Measurements from ENCODE around the gene DBX1.

Gene DBX1

DNA sequence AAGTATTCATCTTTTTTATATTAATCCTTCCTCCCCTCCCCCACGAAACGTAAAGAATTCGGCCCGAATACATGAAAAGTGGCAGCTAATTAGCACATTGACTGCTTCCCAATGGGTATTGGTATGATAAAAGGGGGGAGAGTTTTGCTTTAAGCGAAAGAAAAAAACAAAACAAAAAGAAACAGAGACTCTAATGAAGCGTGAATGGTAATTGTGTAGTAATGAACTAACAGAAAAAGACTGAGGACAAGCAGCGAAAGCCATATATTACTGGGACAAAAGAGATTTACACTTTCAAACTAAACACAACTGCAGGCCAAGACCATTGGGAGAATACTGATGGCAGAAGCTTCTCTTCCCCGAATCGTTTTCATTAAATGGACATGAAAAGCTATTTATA is 2.5 kb downstream of the DBX1 start:
- ChIA-PET POLR2A (no interaction called here), CTCF (interaction anchor here (1.2 kb wide), 1 partner anchor 25 kb away, joined by 3 read pairs; no protein-coding TSS in a partner anchor)
- DNase-seq (ENCODE audit: extremely low spot score) = no peak
- TF ChIP-seq FOXA1 (IDR thresholded peaks at IDR 0.05) (no peak), L3MBTL2 (conservative IDR thresholded peaks at IDR 0.05) (no peak), LEF1 (IDR thresholded peaks at IDR 0.05; ENCODE audit: borderline replicate concordance) (no peak), CTBP1 (IDR thresholded peaks at IDR 0.05; ENCODE audit: borderline replicate concordance) (no peak), SP1 (IDR thresholded peaks at IDR 0.05) (no peak), ARNT (IDR thresholded peaks at IDR 0.05) (no peak)
- TF ChIP-seq, protein P1, sequence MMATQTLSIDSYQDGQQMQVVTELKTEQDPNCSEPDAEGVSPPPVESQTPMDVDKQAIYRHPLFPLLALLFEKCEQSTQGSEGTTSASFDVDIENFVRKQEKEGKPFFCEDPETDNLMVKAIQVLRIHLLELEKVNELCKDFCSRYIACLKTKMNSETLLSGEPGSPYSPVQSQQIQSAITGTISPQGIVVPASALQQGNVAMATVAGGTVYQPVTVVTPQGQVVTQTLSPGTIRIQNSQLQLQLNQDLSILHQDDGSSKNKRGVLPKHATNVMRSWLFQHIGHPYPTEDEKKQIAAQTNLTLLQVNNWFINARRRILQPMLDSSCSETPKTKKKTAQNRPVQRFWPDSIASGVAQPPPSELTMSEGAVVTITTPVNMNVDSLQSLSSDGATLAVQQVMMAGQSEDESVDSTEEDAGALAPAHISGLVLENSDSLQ (IDR thresholded peaks at IDR 0.05) = no peak

DNA sequence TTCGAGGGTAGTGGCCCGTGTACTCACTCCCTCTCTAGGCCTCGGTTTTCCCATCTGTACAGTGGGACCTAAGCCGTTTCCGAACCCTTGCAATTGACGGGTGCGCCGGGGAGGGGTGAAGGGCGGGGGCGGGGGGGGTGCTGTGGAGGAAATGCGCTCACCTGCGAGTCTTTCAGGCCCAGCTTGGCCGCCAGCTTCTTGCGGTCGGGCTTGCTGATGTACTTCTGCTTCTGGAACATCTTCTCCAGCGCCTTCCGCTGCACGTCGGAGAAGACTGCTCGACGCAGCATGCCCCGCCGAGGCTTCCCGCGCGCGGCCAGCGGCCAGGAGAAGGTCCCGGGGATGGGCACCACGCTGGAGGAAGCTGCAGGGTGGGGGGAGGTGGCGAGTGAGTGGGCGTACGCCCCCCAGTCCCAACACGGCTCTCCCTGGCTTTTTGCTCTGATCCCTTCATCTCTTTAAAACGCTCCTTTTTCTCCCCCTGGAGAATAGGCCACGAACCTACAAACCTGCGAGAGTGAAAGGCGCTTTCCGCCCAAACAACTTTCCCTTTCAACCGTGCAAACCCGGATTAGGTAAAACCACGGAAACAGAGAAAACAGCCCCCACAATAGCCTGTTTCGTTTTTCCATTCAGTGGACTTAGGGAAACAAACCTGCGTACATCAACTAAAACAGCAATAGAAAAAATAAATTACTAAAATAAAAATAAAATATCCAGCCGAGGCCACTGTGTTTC is 3.2 kb downstream of the DBX1 start:
- ChIA-PET POLR2A (no interaction called here), CTCF (interaction anchor here (1.2 kb wide), 1 partner anchor 25 kb away, joined by 3 read pairs; no protein-coding TSS in a partner anchor)
- DNase-seq (ENCODE audit: extremely low spot score) = no peak
- TF ChIP-seq BHLHE40 (IDR thresholded peaks at IDR 0.05; ENCODE audit: borderline replicate concordance) (no peak), SUZ12 (IDR thresholded peaks at IDR 0.05) (no peak), FOXM1 (IDR thresholded peaks at IDR 0.05; ENCODE audit: borderline replicate concordance) (no peak), ZNF384 (IDR thresholded peaks at IDR 0.05) (no peak), NFRKB (IDR thresholded peaks at IDR 0.05) (no peak), SP1 (IDR thresholded peaks at IDR 0.05) (no peak), FOXA1 (IDR thresholded peaks at IDR 0.05) (no peak), HDGF (IDR thresholded peaks at IDR 0.05; ENCODE audit: borderline replicate concordance) (no peak), FOXK2 (IDR thresholded peaks at IDR 0.05) (no peak), LEF1 (IDR thresholded peaks at IDR 0.05; ENCODE audit: borderline replicate concordance) (no peak), ELF4 (IDR thresholded peaks at IDR 0.05) (no peak), ARNT (IDR thresholded peaks at IDR 0.05) (no peak), L3MBTL2 (conservative IDR thresholded peaks at IDR 0.05) (no peak), TARDBP (IDR thresholded peaks at IDR 0.05) (no peak), CTBP1 (IDR thresholded peaks at IDR 0.05; ENCODE audit: borderline replicate concordance) (no peak)
- TF ChIP-seq, protein P1 (IDR thresholded peaks at IDR 0.05) = no peak

DNA sequence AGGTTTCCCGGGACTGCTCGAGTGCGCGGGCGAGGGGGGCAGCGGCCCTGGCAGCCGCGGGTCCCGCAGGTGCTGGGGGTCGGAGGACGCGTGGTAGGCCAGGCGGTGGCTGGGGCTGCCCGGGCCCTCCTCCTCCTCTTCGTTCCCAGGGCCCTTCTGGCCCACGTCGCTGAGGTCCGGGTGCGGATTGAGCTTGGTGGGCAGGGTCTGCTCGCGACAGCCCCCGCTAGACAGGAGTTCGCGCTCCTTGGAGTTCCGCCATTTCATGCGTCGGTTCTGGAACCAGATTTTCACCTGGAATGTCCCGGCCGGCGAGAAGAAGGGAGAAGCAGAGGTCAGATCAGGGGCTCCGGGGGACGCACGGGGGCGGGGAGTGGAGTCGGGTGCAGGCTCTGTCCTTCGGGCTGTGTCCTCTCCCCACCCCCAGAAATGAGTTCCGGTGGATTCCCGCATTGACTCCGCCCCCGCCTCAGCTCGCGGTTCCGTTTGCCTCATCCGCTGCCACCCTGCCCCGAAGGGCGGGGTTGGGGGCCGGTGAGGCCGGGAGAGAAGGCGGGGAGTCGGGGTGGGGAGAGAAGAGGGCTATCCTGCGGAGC is 3.9 kb downstream of the DBX1 start:
- ChIA-PET POLR2A (no interaction called here), CTCF (no interaction called here)
- no peak for DNase-seq (ENCODE audit: extremely low spot score)
- TF ChIP-seq FOXA1 (IDR thresholded peaks at IDR 0.05) (no peak), FOXK2 (IDR thresholded peaks at IDR 0.05) (no peak), HDGF (IDR thresholded peaks at IDR 0.05; ENCODE audit: borderline replicate concordance) (no peak), SP1 (IDR thresholded peaks at IDR 0.05) (no peak), TARDBP (IDR thresholded peaks at IDR 0.05) (no peak), NFRKB (IDR thresholded peaks at IDR 0.05) (no peak), L3MBTL2 (conservative IDR thresholded peaks at IDR 0.05) (no peak), ARNT (IDR thresholded peaks at IDR 0.05) (no peak), ZNF384 (IDR thresholded peaks at IDR 0.05) (no peak), BHLHE40 (IDR thresholded peaks at IDR 0.05; ENCODE audit: borderline replicate concordance) (no peak), ELF4 (IDR thresholded peaks at IDR 0.05) (no peak), FOXM1 (IDR thresholded peaks at IDR 0.05; ENCODE audit: borderline replicate concordance) (no peak), SUZ12 (IDR thresholded peaks at IDR 0.05) (no peak), LEF1 (IDR thresholded peaks at IDR 0.05; ENCODE audit: borderline replicate concordance) (no peak), CTBP1 (IDR thresholded peaks at IDR 0.05; ENCODE audit: borderline replicate concordance) (no peak)
- TF ChIP-seq, protein P1 (IDR thresholded peaks at IDR 0.05) = no peak

DNA sequence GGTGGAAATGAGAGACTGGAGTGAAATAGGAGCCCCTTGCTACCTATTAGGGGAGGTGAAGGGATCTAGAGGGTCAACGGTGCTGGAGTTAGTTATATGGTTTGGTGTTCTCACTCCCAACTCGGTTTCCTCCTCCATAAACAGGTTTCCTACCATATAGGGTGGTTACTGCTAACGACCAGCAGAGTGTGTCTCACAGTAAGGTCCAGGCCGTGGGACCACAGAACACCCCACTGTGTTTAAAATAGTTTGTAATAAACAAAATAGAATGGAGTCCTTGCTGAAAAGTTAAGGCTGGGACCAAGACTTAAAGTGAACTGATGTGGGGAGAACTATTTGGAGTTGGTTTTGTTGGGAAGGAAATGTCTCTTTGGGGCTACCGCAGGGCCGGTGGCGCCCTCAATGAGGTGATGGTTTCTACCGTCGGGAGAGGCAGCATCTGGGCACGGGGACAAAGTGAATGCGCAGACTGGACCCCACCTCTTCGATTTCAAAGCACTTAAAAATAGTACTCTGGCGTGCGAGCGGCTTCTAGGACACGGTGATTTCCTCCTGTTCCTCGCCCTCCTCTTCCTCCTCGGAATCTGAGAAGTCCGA is 4.5 kb downstream of the DBX1 start:
- ChIA-PET POLR2A (no interaction called here), CTCF (no interaction called here)
- TF ChIP-seq, protein P1 (IDR thresholded peaks at IDR 0.05) = no peak
- no peak for TF ChIP-seq ARNT (IDR thresholded peaks at IDR 0.05)
- no peak for TF ChIP-seq TARDBP (IDR thresholded peaks at IDR 0.05)
- no peak for TF ChIP-seq FOXA1 (IDR thresholded peaks at IDR 0.05)
- TF ChIP-seq FOXM1 (IDR thresholded peaks at IDR 0.05; ENCODE audit: borderline replicate concordance) = no peak
- TF ChIP-seq ZNF384 (IDR thresholded peaks at IDR 0.05) = no peak
- no peak for DNase-seq (ENCODE audit: extremely low spot score)

DNA sequence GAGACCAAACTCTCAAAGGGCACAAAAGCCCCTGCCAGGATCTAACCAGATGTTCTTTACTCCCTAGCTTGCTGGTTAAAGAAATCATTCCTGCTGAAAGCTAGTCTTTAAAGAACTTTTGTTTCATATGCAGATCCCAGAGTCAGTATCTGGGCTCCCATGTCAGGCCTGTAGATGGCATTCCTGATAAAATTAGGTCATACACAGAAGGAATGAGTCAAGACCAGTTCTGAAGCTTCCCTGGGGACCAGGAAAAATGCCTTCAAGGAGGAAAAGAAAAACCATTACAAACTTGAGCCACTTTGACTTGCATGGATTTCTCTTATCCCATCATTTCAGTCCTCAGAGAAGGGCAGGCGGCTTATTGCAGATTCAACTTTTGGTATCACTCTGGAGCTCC is 5.9 kb downstream of the DBX1 start:
- CTCF ChIA-PET = interaction anchor here (0.6 to 1.0 kb wide), 2 partner anchors 21 to 59 kb away, joined by 3 read pairs; no protein-coding TSS in a partner anchor
- POLR2A ChIA-PET = interaction anchor here (0.6 kb wide), 1 partner anchor 1643 kb away, joined by 3 read pairs; no protein-coding TSS in a partner anchor
- no peak for DNase-seq (ENCODE audit: extremely low spot score)
- TF ChIP-seq HDGF (IDR thresholded peaks at IDR 0.05; ENCODE audit: borderline replicate concordance) (no peak), TARDBP (IDR thresholded peaks at IDR 0.05) (no peak), SUZ12 (IDR thresholded peaks at IDR 0.05) (no peak), ARNT (IDR thresholded peaks at IDR 0.05) (no peak), LEF1 (IDR thresholded peaks at IDR 0.05; ENCODE audit: borderline replicate concordance) (no peak)

Measured in HEK293T (cell line).